GM20000 (cell line): Measurements from ENCODE around the gene NQO1.

Source experiments
- DNase-seq: peaks from one replicate; pipeline ENCODE4 v3.0.0; 2012; ENCODE audit warnings: low spot score
- CTCF ChIP-seq: IDR thresholded peaks from 2 replicates; pipeline ENCODE4 v1.5.1; 2012; ENCODE audit warnings: mild to moderate bottlenecking, control low read depth; ENCODE audit errors: extremely low read depth, missing control alignments

NQO1 gene

GRCh38 chr16:69660166-69660565 is 66.2 kb downstream of the NQO1 start:
- DNase-seq: no peak
- TF ChIP-seq CTCF: no peak
